HUDEP-2 (cell line): ENCODE data around the gene ZNF862.

Experiments used
- DNase-seq, 76 experiments: peaks; one replicate each; lab custom pipeline; 2025; ENCODE audit not compliant: unreplicated experiment in 76 of 76; lab: John Stamatoyannopoulos, UW

Gene ZNF862

DNA sequence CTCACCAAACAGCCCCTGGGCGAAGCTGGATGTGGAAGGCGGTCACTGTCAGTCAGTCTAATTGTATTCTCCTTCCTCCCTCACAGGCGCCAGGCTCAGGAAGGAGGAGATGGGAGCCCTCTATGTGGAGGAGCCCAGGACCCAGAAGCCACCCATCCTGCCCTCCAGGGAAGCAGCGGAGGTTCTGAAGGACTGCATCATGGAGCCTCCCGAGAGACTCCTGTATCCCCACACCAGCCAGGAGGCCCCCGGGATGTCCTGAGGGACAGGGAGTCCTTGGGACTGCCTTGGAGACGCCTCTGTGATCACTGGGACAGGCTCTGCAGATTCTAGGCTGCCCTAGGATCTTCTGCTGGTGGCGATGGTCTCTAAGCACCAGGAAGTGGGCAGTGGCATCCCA, 25.8 kb downstream of the ZNF862 start:
- DNase-seq: no peak

- no peak for DNase-seq
Observed at GRCh38 chr7:149864751-149865150, 26.6 kb downstream of the ZNF862 start.

- no peak for DNase-seq
Observed at GRCh38 chr7:149865437-149865836, 27.3 kb downstream of the ZNF862 start.

- no peak for DNase-seq
Observed at GRCh38 chr7:149866139-149866778, 28.1 kb downstream of the ZNF862 start.

- peak in 2 of 76 experiments; percentile 8 to 10 for DNase-seq
Observed at GRCh38 chr7:149866779-149867447, 28.7 kb downstream of the ZNF862 start.

- DNase-seq: no peak
Observed at GRCh38 chr7:149867762-149868622, 29.8 kb downstream of the ZNF862 start.

DNA sequence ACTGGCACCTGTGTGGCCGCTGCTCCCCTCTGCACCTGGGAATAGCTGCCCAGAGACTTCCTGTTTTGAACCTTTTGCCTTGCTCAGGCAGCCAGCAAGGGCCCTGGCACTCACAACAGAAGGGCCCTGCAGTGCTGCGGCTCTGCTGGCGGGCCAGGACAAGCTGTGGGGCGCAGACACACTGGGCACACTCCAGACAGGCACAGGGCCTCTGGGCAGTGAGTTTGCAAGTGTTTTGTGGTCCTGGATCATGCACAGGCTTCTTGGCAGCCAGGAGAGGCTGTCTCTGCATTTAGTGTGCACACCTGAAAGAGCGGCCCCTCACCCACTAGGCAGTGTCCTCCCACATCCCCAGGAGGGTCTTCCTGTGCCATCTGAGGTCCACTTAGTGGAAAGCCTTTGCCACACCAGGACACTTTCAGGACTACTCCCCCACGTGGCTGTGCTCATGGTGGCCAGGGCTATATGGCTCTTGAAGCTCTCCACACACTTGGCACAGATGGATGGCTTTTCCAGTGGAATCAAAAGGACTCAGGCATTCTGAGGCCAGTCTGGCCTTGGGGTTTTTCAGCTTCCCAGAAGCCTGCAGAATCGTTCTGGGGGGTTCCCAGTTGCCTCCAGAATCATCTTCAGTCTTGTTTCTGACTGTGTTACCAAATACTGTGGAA, 30.6 kb downstream of the ZNF862 start:
- DNase-seq: no peak

GRCh38 chr7:149869291-149869650, 31.1 kb downstream of the ZNF862 start:
- DNase-seq: no peak

DNA sequence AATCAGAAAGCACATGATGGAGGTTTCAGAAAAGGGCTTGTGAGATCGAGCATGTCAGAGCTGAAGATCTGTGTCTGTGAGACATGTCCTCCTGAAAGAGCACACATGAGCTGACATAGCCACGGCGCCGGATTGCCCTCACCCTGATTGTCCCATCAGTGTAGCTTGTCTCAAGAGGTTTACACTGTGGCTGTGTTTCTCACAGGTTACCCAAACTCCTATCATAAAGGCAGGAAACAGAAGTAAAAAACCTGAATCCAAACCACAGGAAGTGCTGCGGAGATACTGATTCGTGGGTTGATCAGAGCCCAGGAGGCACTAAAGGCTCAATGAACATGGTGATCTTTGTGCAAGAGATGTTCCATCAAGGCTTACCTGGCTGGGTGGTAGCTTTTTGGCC, 31.7 kb downstream of the ZNF862 start:
- no peak for DNase-seq

- DNase-seq: no peak
Observed at GRCh38 chr7:149870274-149870673, 32.1 kb downstream of the ZNF862 start.

DNA sequence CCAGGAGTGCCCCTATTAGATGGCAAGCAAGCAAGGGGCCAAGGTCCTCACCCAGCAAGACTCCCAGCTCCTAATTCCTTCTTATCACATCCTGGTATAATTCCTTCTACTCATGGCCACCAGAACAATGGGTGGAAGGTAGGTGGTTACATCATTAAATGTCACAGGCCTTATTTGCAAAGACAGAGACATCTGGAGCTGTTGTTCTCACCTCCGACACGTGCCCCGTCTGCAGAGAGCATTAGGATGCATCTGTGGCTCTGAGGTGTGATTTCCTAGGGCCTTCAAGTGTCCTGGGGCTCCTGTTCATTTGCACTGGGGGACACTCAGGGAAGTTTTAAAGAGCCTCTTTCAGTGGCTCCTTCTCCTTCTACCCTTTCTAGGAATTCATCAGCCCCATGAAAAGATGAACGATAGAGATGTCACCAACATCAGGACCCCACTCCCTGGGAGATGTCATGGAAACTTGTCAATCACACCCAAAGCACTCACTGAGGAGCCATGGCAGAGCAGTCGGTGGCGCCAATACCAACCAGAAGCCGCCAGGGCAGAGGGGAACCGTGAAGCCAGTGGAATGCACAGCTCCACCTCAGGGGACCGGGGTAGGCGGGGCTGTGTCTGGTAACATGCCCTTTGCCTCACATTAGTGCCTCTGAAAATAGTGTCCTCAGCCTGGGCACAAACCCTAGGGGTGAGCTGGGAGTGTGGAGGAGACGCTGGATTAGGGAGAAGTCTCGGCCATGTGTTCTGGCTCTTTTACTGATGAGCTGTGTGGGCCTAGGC, 32.7 kb downstream of the ZNF862 start:
- DNase-seq: no peak

- no peak for DNase-seq
Observed at GRCh38 chr7:149871576-149871975, 33.4 kb downstream of the ZNF862 start.

DNA sequence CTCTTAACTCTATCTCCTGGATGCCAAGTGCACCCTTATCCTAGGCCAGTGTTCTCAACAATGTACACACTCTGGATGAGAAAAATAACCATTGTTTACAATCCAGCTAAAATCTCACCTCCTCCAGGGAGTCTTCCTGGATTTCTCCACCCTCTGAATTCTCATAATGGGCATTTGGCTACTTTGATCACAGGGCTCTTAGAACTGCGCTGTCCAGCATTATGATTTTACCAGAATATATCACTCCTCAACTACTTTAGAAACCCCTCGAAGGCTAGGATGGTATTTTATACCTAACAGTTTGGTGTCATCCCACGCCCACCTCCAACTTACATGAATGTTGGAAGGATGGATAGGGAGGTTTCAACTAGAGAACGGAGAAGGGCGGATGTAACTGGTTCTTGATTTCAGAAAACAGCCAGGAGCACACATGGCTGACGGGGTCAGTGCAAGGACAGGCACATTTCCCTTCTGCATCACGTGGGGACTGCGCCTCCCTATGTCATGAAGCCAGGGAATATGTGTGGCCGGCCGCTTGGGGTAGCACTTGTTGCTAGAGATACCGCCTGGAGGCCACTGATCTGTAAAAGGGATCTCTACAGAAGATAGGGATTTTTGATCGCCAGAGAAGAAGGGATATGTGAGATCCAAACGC, 34.4 kb downstream of the ZNF862 start:
- peak in 66 of 76 experiments; percentile 7 to 71 (median 47) for DNase-seq

- DNase-seq: peak in 74 of 76 experiments; percentile 18 to 93 (median 83)
Observed at GRCh38 chr7:149873074-149873969, 35.1 kb downstream of the ZNF862 start, which contains the start of gene ATP6V0E2. TSS of gene ATP6V0E2 (plus strand) at chr7:149873969. CDS start at chr7:149874066, 97 bp downstream.

- DNase-seq: peak in 1 of 76 experiments; percentile 88
Observed at GRCh38 chr7:149873970-149874643, 35.9 kb downstream of the ZNF862 start.

DNA sequence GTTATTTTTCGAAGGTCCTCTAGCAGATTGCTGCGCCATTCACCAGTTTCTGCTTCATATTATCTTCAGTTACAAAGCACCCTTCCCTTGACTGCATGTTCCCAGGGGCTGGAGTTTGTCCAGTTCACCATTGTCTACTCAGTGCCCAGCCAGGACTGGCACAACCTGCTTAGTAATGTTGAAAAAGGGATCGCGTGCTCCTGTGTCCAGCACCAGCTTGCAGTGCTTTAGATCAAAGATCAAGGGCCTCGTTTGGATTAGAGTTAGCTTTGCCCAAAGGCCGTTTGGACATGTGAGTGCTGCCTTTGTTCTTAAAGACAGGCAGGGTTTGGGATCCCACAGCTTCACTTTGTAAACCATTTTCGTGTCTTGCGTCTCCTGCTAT, 36.5 kb downstream of the ZNF862 start:
- no peak for DNase-seq

GRCh38 chr7:149875396-149875795, 37.2 kb downstream of the ZNF862 start:
- no peak for DNase-seq

GRCh38 chr7:149877890-149878522, 39.8 kb downstream of the ZNF862 start:
- DNase-seq: no peak
